ENCODE results near the gene NDUFS5.

DNA sequence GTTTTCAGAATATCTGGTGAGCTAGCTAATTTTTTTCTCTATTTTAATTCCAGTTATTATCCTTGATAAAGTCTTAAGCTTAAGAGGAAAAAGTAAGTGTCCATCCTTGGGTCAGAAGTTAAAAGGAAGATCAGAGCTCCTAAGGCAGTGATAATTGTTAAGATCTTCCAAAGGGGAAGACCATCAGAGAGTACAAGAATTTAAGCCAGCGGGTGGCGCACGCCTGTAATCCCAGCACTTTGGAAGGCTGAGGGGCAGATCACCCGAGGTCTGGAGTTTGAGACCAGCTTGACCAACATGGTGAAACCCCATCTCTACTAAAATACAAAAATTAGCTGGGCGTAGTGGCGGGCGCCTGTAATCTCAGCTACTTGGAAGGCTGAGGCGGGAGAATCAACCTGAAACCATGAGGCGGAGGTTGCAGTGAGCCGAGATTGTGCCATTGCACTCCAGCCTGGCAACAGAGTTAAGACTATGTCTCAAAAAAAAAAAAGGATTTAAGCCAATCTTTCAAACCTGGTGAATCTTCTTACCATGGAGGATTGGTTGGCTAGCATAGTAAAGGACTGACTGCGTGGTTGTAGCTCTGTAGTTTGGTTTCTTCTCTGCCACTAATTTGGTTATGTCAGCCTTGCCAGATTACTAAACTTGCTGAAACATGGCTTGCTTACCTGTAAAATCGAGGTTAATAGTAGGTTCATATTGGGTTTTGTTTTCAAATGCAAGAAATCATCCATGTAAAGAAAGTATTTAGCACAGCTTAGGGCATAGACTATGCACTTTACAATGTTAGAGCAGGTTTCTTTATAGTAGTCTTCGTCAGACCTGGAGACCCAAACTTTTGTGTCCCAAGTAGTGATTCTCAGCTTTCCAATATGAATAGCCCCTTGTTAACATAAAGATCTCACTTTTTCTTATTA lies 19.2 kb upstream of the NDUFS5 start:
- TF ChIP-seq POLR2A (IDR thresholded peaks at IDR 0.05), result no peak
- TF ChIP-seq, protein P1, sequence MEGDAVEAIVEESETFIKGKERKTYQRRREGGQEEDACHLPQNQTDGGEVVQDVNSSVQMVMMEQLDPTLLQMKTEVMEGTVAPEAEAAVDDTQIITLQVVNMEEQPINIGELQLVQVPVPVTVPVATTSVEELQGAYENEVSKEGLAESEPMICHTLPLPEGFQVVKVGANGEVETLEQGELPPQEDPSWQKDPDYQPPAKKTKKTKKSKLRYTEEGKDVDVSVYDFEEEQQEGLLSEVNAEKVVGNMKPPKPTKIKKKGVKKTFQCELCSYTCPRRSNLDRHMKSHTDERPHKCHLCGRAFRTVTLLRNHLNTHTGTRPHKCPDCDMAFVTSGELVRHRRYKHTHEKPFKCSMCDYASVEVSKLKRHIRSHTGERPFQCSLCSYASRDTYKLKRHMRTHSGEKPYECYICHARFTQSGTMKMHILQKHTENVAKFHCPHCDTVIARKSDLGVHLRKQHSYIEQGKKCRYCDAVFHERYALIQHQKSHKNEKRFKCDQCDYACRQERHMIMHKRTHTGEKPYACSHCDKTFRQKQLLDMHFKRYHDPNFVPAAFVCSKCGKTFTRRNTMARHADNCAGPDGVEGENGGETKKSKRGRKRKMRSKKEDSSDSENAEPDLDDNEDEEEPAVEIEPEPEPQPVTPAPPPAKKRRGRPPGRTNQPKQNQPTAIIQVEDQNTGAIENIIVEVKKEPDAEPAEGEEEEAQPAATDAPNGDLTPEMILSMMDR (IDR thresholded peaks at IDR 0.05), result no peak
- TF ChIP-seq POLR2AphosphoS5 (IDR thresholded peaks at IDR 0.05), result no peak

Measured in sigmoid colon (tissue), 4 donors.